ENCODE results near the gene PRAC2.

The PRAC2 gene

GRCh38 chr17:48737330-48738043 lies 14.5 kb downstream of the PRAC2 start:
- no peak for TF ChIP-seq ZNF274 (IDR thresholded peaks at IDR 0.05; ENCODE audit: low read depth, low read length)

GRCh38 chr17:48738424-48738802 lies 15.4 kb downstream of the PRAC2 start:
- no peak overlapping the region for H3K4me3 ChIP-seq (ENCODE audit: low read length)
- no peak for TF ChIP-seq ZNF274 (IDR thresholded peaks at IDR 0.05; ENCODE audit: low read depth, low read length)

More at GRCh38 chr17:48737330-48738043, 14.5 kb downstream of the PRAC2 start:
- no peak overlapping the region for H3K4me3 ChIP-seq (ENCODE audit: low read length)

GRCh38 chr17:48738803-48739526 lies 16.0 kb downstream of the PRAC2 start:
- TF ChIP-seq ZNF274 (IDR thresholded peaks at IDR 0.05; ENCODE audit: low read depth, low read length) = no peak
- H3K4me3 ChIP-seq (ENCODE audit: low read length) = no peak overlapping the region

- no peak for TF ChIP-seq ZNF274 (IDR thresholded peaks at IDR 0.05; ENCODE audit: low read depth, low read length)
- no peak overlapping the region for H3K4me3 ChIP-seq (ENCODE audit: low read length)
Measured at GRCh38 chr17:48740537-48740936, 17.6 kb downstream of the PRAC2 start.

- TF ChIP-seq ZNF274 (IDR thresholded peaks at IDR 0.05; ENCODE audit: low read depth, low read length) = no peak
- no peak overlapping the region for H3K4me3 ChIP-seq (ENCODE audit: low read length)
Measured at GRCh38 chr17:48745381-48746275, 22.6 kb downstream of the PRAC2 start.

- no peak overlapping the region for H3K4me3 ChIP-seq (ENCODE audit: low read length)
- TF ChIP-seq ZNF274 (IDR thresholded peaks at IDR 0.05; ENCODE audit: low read depth, low read length) = no peak
Measured at GRCh38 chr17:48746916-48747444, 24.0 kb downstream of the PRAC2 start.

- no peak for TF ChIP-seq ZNF274 (IDR thresholded peaks at IDR 0.05; ENCODE audit: low read depth, low read length)
Measured at GRCh38 chr17:48747445-48748363, 24.7 kb downstream of the PRAC2 start.

GRCh38 chr17:48748718-48749566 lies 26.0 kb downstream of the PRAC2 start:
- TF ChIP-seq ZNF274 (IDR thresholded peaks at IDR 0.05; ENCODE audit: low read depth, low read length) = no peak
- H3K4me3 ChIP-seq (ENCODE audit: low read length) = no peak overlapping the region

More at GRCh38 chr17:48747445-48748363, 24.7 kb downstream of the PRAC2 start:
- no peak overlapping the region for H3K4me3 ChIP-seq (ENCODE audit: low read length)

- TF ChIP-seq ZNF274 (IDR thresholded peaks at IDR 0.05; ENCODE audit: low read depth, low read length) = no peak
- no peak overlapping the region for H3K4me3 ChIP-seq (ENCODE audit: low read length)
Measured at GRCh38 chr17:48749621-48750553, 26.9 kb downstream of the PRAC2 start.

GRCh38 chr17:48751172-48751571 lies 28.2 kb downstream of the PRAC2 start:
- TF ChIP-seq ZNF274 (IDR thresholded peaks at IDR 0.05; ENCODE audit: low read depth, low read length) = no peak
- no peak overlapping the region for H3K4me3 ChIP-seq (ENCODE audit: low read length)

- no peak overlapping the region for H3K4me3 ChIP-seq (ENCODE audit: low read length)
- TF ChIP-seq ZNF274 (IDR thresholded peaks at IDR 0.05; ENCODE audit: low read depth, low read length) = no peak
Measured at GRCh38 chr17:48751733-48752398, 28.9 kb downstream of the PRAC2 start.

All from GM08714 (cell line).